Heart right ventricle (tissue), 16 donors: ENCODE results near the gene PLPP7. TPM values are rescaled to one million over a fixed set of nuclear protein-coding genes. Genes with fewer than 3 reads are reported as not detected.
A peak's percentile ranks its signal among the peaks of the same experiment; 100 is the strongest.

ENCODE experiments used
- ATAC-seq, 8 donors: fragments of 200-7000 bp; cut with Tn5 transposase; one replicate each; pipeline ENCODE4 v1.9.1; 2020; ENCODE audit warnings: mild to moderate bottlenecking in 8 of 8, moderate library complexity in 8 of 8, moderate number of reproducible peaks in 1 of 8
- DNase-seq, 2 donors: peaks; one replicate each; pipeline ENCODE4 v3.0.0-alpha.2; 2020
- H3K27ac ChIP-seq, 10 donors: fragments of 200-600 bp; sonication (generic) in 2 of 10; one replicate each; pipeline versions ENCODE4 v1.5.0 to v1.8.0; 2020 to 2022; ENCODE audit warnings: mild to moderate bottlenecking in 3 of 10
- H3K27me3 ChIP-seq, 7 donors: fragments of 200-600 bp; one replicate each; pipeline ENCODE4 v1.8.0; 2021 to 2022; ENCODE audit warnings: mild to moderate bottlenecking in 2 of 7
- H3K36me3 ChIP-seq, 9 donors: fragments of 200-600 bp; sonication (generic) in 1 of 9; one replicate each; pipeline versions ENCODE4 v1.5.0 to v1.8.0; 2020 to 2022; ENCODE audit warnings: mild to moderate bottlenecking in 2 of 9
- H3K4me1 ChIP-seq, 9 donors: fragments of 200-600 bp; sonication (generic) in 1 of 9; one replicate each; pipeline versions ENCODE4 v1.5.0 to v1.8.0; 2020 to 2022; ENCODE audit warnings: mild to moderate bottlenecking in 4 of 9
- H3K4me3 ChIP-seq, 10 donors: fragments of 200-600 bp; sonication (generic) in 2 of 10; one replicate each; pipeline versions ENCODE4 v1.5.0 to v1.8.0; 2020 to 2022; ENCODE audit warnings: mild to moderate bottlenecking in 7 of 10, moderate library complexity in 2 of 10
- H3K9me3 ChIP-seq, 11 donors: fragments of 200-600 bp in 10 of 11; sonication (generic) in 2 of 11; one replicate each; pipeline versions ENCODE4 v1.5.0 to v1.8.0; 2013 to 2022; ENCODE audit warnings: mild to moderate bottlenecking in 2 of 11, control low read depth in 1 of 11, moderate library complexity in 1 of 11
- CTCF ChIP-seq, 9 donors: fragments of 200-600 bp; sonication (generic) in 2 of 9; IDR thresholded peaks; one replicate each; pipeline versions ENCODE4 v1.5.0 to v1.8.0; 2021 to 2022; ENCODE audit warnings: antibody characterized with exemption in 9 of 9, mild to moderate bottlenecking in 5 of 9, moderate library complexity in 1 of 9
- WGBS, 2 donors: extraction: QIAGEN DNeasy Blood & Tissue Kit; methylation state at CpG; one replicate each; pipeline ENCODE4 v1.1.7; 2013; ENCODE audit warnings: inconsistent platforms in 1 of 2; 5-methylcytosine and 5-hydroxymethylcytosine counted together
- intact Hi-C, 10 donors: fragments of 100-400 bp; cut with DNase I; formaldehyde crosslinking; loops; one replicate each; pipeline versions ENCODE4 v1.11.1 to v1.14.2; 2022
- polyA plus RNA-seq, 2 donors: library from polyadenylated mRNA; stranded (reverse); fragments of 200-250 nt; gene quantifications; one replicate each; pipeline ENCODE4 v1.2.3, GENCODE V29; 2013
- total RNA-seq, 10 donors: library from RNA; stranded (reverse); fragmentation: NEBNext Ultra II Directional in 3 of 10; extraction: Animal tissue kit (Norgen Biotek cat#: 25700) in 3 of 10; gene quantifications; one replicate each; pipeline versions ENCODE4 v1.2.1 to v1.2.4, GENCODE V29; 2021 to 2023
- donor health status: Arrhythmogenic right ventricular cardiomyopathy.
- donor health status: ischemic (EF 13 %, LVEDD 7.1; RV severe dilation, severe dysfunction).
- donor health status: healthy with polysubstance abuse.
- donor health status: DM: no; HTN: yes; CAD: no.
- donor health status: DM: no; HTN: no; CAD: no.
- donor health status: ischemic (EF 25% LVEDD 6.9; RV normal size, moderate dysfunction).
- donor health status: ischemic (EF 25% LVEDD 5.7; RV mildly dilated, moderate dysfunction).
- donor health status: healthy.
- donor health status: DM: yes; HTN: yes; CAD: no.
- donor health status: Ischemic cardiomyopathy.
- donor health status: ischemic (EF 35%, LVEDD 5.7; RV mildly dilated, moderate dysfunction).
- donor health status: nonischemic (EF 11% LVEDD 7.7; RV severe dilation, severe dysfunction).
- donor health status: DM: yes; HTN: yes; CAD: no.
- donor health status: PGD.
- donor health status: ischemic (EF 29% LVEDD 5.4; RV normal size, mild dysfunction).
- donor health status: nonischemic (EF 23%, LVEDD 6.1; RV moderate dilation, normal function).

PLPP7 gene
- total and polyA plus RNA-seq, 12 donors, result 42.6 to 140 (median 102) TPM

DNA sequence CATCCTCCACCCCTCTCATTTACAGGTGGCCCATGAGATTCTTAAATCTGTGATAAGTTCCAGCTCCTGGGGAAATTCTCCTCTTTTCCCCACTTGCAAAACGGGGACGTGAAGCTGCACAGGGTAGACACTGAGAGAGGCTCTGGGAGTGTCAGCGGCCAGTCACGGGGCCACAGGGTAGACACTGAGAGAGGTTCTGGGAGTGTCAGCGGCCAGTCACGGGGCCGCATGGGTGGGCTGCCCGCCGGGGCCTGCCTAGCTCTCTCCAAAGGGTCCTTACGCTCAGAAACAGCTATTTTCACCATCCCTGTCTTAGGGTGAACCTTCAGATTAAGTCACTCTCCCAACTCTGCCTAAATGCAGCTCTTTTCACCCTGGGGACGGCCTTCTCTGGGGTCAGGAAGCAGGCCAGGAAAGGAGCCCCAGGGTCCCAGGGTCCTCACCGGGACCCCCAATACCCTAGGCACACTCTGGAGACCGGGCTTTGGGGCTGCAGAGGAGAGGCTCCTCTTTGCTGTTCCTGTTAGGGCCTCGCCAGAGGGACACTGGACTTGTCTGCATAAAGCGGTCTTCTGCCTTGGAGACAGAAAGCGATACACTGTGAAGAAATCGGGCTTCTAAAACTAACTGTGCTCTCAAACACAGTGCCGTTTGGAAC is 14.7 kb upstream of the PLPP7 start:
- Histone ChIP-seq H3K27ac (peak overlapping the region; percentile 89 to 99 (median 98)), H3K27me3 (no peaks in the 10 kb centered on the region), H3K36me3 (no peaks in the 10 kb centered on the region), H3K9me3 (no peaks in the 10 kb centered on the region), H3K4me1 (peaks cover 35 to 74% (median 58%) of the 10 kb centered on the region in 9 donors), H3K4me3 (peak overlapping the region; percentile 59 to 92 (median 84))
- DNase-seq (peak; percentile 61 to 72), ATAC-seq (peak; percentile 13 to 68 (median 54))
- WGBS, 2 donors, result 22 to 30% methylated on average over 18 of the region's 18 CpGs
- TF ChIP-seq CTCF (IDR thresholded peaks at IDR 0.05), result no peak
- intact Hi-C loops, result loop anchor here in 8 of 10 donors (2.0 to 10.0 kb wide), 7 partner anchors 38 to 98 kb away; no protein-coding TSS in a partner anchor

DNA sequence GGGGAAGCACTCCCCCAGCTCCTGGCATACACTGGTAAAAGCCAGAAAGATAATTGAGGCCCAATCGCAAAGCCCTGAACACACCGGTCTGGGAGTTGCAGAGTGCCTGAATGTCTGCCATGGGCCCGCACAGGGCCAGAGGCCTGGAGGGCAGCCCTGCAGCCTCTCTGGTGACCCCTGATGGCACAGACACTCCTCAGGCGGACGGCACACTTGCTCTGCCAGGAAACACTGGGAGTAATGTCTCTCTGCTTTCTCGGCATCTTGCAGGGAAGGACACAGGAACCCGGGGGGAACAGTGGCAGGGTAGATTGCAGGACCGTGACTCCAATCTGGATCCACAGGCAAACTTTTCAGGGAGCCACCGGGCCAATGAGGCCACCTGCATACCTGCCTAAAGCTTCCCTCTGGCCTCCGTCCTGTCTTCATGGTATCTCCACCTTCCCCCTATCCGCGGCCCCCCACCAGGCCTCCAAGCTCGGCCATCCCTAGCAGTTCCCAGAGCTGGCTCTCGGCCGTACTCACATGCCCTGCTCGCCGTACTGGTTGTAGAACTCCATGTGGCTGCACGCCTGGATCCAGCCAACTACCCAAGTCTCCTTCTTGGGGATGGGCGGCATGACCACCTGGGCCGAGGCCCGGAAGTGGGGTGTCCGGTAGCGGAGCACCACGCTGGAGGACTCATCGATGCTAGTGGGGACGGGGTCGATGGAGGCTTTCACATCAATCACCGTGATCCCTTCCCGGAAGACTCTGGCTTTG is 14.0 kb upstream of the PLPP7 start:
- Histone ChIP-seq H3K9me3 (no peaks in the 10 kb centered on the region), H3K27ac (peak overlapping the region; percentile 89 to 99 (median 98)), H3K27me3 (peaks cover 0 to 4% (median 0%) of the 10 kb centered on the region in 7 donors), H3K4me3 (peak overlapping the region; percentile 59 to 92 (median 84)), H3K4me1 (peaks cover 34 to 70% (median 51%) of the 10 kb centered on the region in 9 donors), H3K36me3 (no peaks in the 10 kb centered on the region)
- intact Hi-C loops, result loop anchor here in 7 of 10 donors (2.0 to 10.0 kb wide), 8 partner anchors 38 to 98 kb away; no protein-coding TSS in a partner anchor
- 16 to 25% methylated on average over 29 of the region's 29 CpGs for WGBS, 2 donors
- DNase-seq (peak; percentile 71), ATAC-seq (peak; percentile 24 to 65 (median 57))
- peak in 6 of 9 donors; percentile 36 to 57 (median 46) for TF ChIP-seq CTCF (IDR thresholded peaks at IDR 0.05)

- Histone ChIP-seq H3K4me1 (peaks cover 27 to 62% (median 43%) of the 10 kb centered on the region in 9 donors), H3K9me3 (no peaks in the 10 kb centered on the region), H3K27ac (peak within 1 kb of the TSS; percentile 89 to 99 (median 98)), H3K36me3 (no peaks in the 10 kb centered on the region), H3K4me3 (peak within 1 kb of the TSS; percentile 59 to 92 (median 84)), H3K27me3 (peaks cover 0 to 12% (median 2%) of the 10 kb centered on the region in 7 donors)
- no peak for TF ChIP-seq CTCF (IDR thresholded peaks at IDR 0.05)
- ATAC-seq (no peak), DNase-seq (peak in 1 of 2 donors; percentile 72)
- intact Hi-C loops, result loop anchor here in 7 of 10 donors (2.0 to 10.0 kb wide), 8 partner anchors 39 to 99 kb away; no protein-coding TSS in a partner anchor
- 2 to 3% methylated on average over 76 of the region's 76 CpGs for WGBS, 2 donors
These were observed 13.2 kb upstream of the PLPP7 start, which contains the start of gene FAM78A for GRCh38 chr9:131276094-131276888. Gene FAM78A, minus strand, starts transcription at chr9:131276510. Its CDS starts 331 bp downstream, at chr9:131276179.
